NT2/D1 (cell line): ENCODE measurements around the gene ARHGAP5.

Experiments
- DNase-seq: peaks from one replicate; pipeline ENCODE4 v3.0.0-alpha.2; 2011; ENCODE audit warnings: low read depth, low spot score
- H3K27me3 ChIP-seq: 2 replicates; pipeline ENCODE4 v1.6.0; 2011; ENCODE audit warnings: mild to moderate bottlenecking; ENCODE audit not compliant: insufficient read length, insufficient read depth
- H3K36me3 ChIP-seq: 2 replicates; pipeline ENCODE4 v1.6.1; 2011; ENCODE audit warnings: mild to moderate bottlenecking, low read length, mixed read lengths; ENCODE audit not compliant: insufficient read depth, insufficient read length
- H3K4me1 ChIP-seq: 2 replicates; pipeline ENCODE4 v1.5.1; 2011; ENCODE audit not compliant: insufficient read depth, insufficient read length
- H3K4me3 ChIP-seq: 2 replicates; pipeline ENCODE4 v1.5.1; 2011; ENCODE audit warnings: low read depth; ENCODE audit not compliant: insufficient read length
- H3K9ac ChIP-seq: 2 replicates; pipeline ENCODE4 v1.6.0; 2011; ENCODE audit warnings: low read depth; ENCODE audit not compliant: insufficient read length
- H3K9me3 ChIP-seq: 2 replicates; pipeline ENCODE4 v1.5.1; 2011; ENCODE audit warnings: mild to moderate bottlenecking, low read length; ENCODE audit not compliant: insufficient read depth
- SUZ12 ChIP-seq: IDR thresholded peaks from 2 replicates; pipeline ENCODE4 v1.6.1; 2011; ENCODE audit not compliant: insufficient read length, insufficient read depth; ENCODE audit errors: extremely low read depth
- YY1 ChIP-seq: IDR thresholded peaks from 2 replicates; pipeline ENCODE4 v1.6.1; 2011; ENCODE audit not compliant: insufficient read length, insufficient read depth
- ZNF274 ChIP-seq: IDR thresholded peaks from 2 replicates; pipeline ENCODE4 v1.6.1; 2011; ENCODE audit warnings: mild to moderate bottlenecking, low read depth, low read length

ARHGAP5 gene

DNA sequence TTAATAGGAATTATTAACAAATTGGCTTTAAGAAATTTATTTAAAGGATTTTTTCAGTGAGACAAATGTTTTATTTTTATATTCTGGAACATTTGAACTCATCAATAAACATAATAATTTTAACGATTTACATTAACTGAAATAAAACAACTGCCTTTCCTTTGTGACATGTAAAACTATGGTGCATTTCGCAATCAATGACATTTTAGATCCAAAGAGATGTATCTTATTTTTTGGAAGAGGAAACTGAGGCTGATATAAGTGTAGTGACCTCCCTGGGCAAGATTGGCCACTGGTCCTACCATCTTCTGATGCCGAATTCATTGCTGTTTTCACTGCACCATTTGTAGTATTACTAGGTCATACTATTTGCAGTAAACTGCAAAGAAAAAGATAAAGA is 128.4 kb downstream of the ARHGAP5 start:
- Histone ChIP-seq H3K36me3 (no peaks in the 10 kb centered on the region), H3K4me1 (no peaks in the 10 kb centered on the region), H3K9ac (no peak overlapping the region), H3K27me3 (peaks cover 17% of the 10 kb centered on the region), H3K4me3 (no peak overlapping the region), H3K9me3 (no peaks in the 10 kb centered on the region)
- no peak for TF ChIP-seq ZNF274
- no peak for DNase-seq

GRCh38 chr14:32205984-32206383 is 128.9 kb downstream of the ARHGAP5 start:
- Histone ChIP-seq H3K36me3 (no peaks in the 10 kb centered on the region), H3K27me3 (peaks cover 12% of the 10 kb centered on the region), H3K4me1 (no peaks in the 10 kb centered on the region), H3K9ac (no peak overlapping the region), H3K9me3 (no peaks in the 10 kb centered on the region), H3K4me3 (no peak overlapping the region)
- TF ChIP-seq YY1 (no peak), ZNF274 (no peak)
- no peak for DNase-seq

DNA sequence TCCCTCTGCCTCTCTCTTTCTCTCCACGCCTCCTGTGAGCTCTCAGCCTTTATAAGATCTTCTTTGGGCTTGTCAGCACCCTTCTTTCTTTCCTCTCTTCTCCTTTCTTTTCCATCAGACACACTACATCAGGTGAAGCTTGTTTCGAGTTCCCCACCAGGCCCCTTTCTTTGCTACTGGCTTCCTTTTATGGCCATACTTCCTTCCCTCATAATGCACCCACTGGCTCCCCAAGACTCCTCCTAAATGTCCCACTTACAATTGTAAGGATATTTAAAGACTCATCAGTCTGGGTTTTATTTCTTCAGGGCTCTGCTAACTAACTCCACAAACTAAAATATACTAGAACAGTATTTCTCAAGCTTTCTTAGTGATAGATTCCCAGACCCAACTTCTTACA is 129.4 kb downstream of the ARHGAP5 start:
- no peak overlapping the region for H3K4me3 ChIP-seq
- no peaks in the 10 kb centered on the region for H3K9me3 ChIP-seq
- H3K27me3 ChIP-seq: peaks cover 12% of the 10 kb centered on the region
- no peak for DNase-seq
- H3K4me1 ChIP-seq: no peaks in the 10 kb centered on the region
- TF ChIP-seq YY1: no peak
- TF ChIP-seq ZNF274: no peak
- no peak for TF ChIP-seq SUZ12
- no peaks in the 10 kb centered on the region for H3K36me3 ChIP-seq
- H3K9ac ChIP-seq: no peak overlapping the region

GRCh38 chr14:32208490-32208889 is 131.4 kb downstream of the ARHGAP5 start:
- TF ChIP-seq ZNF274 (no peak), YY1 (no peak), SUZ12 (no peak)
- no peak for DNase-seq
- H3K4me3 ChIP-seq: no peak overlapping the region

More at GRCh38 chr14:32208490-32208889, 131.4 kb downstream of the ARHGAP5 start:
- H3K27me3 ChIP-seq: peaks cover 12% of the 10 kb centered on the region
- no peaks in the 10 kb centered on the region for H3K9me3 ChIP-seq
- H3K36me3 ChIP-seq: no peaks in the 10 kb centered on the region
- H3K9ac ChIP-seq: no peak overlapping the region
- no peaks in the 10 kb centered on the region for H3K4me1 ChIP-seq
